Measurements from ENCODE around the gene CNIH3.

Gene CNIH3

DNA sequence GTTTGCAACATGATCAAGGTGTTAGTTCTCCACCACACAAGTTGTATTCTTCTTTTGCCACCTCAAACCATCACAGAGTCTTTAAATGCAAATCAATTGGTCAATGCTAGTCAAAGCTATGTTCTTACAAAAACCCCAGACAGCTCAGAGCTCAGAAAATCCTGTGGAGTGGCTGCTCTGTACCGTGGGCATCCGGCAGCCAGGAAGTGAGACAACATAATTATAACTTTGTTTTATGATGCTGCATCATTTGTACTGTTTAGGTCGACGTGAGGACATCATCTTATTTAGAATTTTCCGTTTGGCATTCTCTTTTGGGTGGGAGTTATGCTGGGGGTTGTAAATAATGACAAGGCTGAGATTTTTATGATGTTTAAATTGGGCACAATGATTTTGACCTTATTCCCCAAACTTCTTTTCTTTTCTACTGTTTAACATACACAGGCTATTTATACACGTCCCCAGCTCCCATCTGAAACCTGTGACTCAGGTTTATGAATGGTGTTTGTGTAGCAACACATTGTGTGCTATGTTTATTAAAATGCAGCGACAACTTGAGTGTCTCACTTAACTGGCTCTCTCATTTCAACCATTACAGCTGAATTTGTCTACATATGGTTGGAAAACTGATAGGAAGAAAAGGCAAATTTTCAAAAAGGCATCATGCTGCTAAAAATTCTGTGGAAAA lies 124.0 kb downstream of the CNIH3 start:
- no peaks in the 10 kb centered on the region for H3K36me3 ChIP-seq (ENCODE audit: control insufficient read depth, insufficient read depth, low read length)
- H3K9me3 ChIP-seq (ENCODE audit: control insufficient read depth, insufficient read depth, low read length), result no peaks in the 10 kb centered on the region
- H3K9ac ChIP-seq (ENCODE audit: low read depth, low read length), result no peak overlapping the region
- H3K4me1 ChIP-seq (ENCODE audit: control insufficient read depth, insufficient read depth, low read length), result peaks cover 18% of the 10 kb centered on the region
- no peaks in the 10 kb centered on the region for H3K27me3 ChIP-seq (ENCODE audit: control insufficient read depth, insufficient read depth, low read length)
- H3K4me3 ChIP-seq (ENCODE audit: low read depth, low read length), result no peak overlapping the region

DNA sequence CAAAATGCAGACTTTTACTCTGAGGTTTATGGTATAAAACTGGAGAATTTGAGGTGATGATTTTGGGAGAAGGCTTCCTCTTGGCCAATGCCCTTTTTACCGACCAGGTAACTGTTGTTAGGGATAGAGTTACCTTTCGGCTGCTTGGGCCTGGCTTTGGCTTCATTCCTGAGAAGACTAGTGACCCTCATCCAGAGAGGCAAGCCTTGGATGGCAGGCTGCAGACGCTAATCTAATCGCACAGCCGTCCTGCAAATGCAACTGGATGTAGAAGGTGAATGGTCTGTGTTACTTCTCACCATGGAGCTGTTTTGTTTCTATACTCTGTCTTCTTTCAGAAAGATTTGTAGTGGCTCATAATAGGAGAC lies 124.6 kb downstream of the CNIH3 start:
- no peaks in the 10 kb centered on the region for H3K36me3 ChIP-seq (ENCODE audit: control insufficient read depth, insufficient read depth, low read length)
- H3K9me3 ChIP-seq (ENCODE audit: control insufficient read depth, insufficient read depth, low read length), result no peaks in the 10 kb centered on the region
- H3K4me3 ChIP-seq (ENCODE audit: low read depth, low read length), result no peak overlapping the region
- no peak overlapping the region for H3K9ac ChIP-seq (ENCODE audit: low read depth, low read length)
- H3K4me1 ChIP-seq (ENCODE audit: control insufficient read depth, insufficient read depth, low read length), result peaks cover 18% of the 10 kb centered on the region
- H3K27me3 ChIP-seq (ENCODE audit: control insufficient read depth, insufficient read depth, low read length), result no peaks in the 10 kb centered on the region

DNA sequence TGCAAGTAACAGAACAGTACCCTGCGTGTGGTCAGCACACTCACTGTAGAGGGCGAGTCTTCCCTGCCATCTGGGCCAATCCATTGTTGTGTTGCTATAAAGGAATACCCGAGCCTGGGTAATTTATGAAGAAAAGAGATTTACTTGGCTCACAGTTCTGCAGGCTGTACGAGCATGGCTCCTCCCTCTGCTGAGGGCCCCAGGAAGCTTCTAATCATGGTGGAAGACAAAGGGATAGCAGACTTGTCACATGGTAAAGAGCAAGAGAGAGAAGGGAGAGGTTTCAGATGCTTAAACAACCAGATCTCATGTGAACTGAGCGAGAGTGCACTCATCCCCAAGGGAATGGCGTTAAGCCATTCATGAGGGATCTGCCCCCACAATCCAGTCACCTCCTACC lies 126.2 kb downstream of the CNIH3 start:
- H3K36me3 ChIP-seq (ENCODE audit: control insufficient read depth, insufficient read depth, low read length), result no peaks in the 10 kb centered on the region
- peaks cover 17% of the 10 kb centered on the region for H3K4me1 ChIP-seq (ENCODE audit: control insufficient read depth, insufficient read depth, low read length)
- H3K9ac ChIP-seq (ENCODE audit: low read depth, low read length), result no peak overlapping the region
- no peak overlapping the region for H3K4me3 ChIP-seq (ENCODE audit: low read depth, low read length)
- H3K9me3 ChIP-seq (ENCODE audit: control insufficient read depth, insufficient read depth, low read length), result no peaks in the 10 kb centered on the region
- no peaks in the 10 kb centered on the region for H3K27me3 ChIP-seq (ENCODE audit: control insufficient read depth, insufficient read depth, low read length)

DNA sequence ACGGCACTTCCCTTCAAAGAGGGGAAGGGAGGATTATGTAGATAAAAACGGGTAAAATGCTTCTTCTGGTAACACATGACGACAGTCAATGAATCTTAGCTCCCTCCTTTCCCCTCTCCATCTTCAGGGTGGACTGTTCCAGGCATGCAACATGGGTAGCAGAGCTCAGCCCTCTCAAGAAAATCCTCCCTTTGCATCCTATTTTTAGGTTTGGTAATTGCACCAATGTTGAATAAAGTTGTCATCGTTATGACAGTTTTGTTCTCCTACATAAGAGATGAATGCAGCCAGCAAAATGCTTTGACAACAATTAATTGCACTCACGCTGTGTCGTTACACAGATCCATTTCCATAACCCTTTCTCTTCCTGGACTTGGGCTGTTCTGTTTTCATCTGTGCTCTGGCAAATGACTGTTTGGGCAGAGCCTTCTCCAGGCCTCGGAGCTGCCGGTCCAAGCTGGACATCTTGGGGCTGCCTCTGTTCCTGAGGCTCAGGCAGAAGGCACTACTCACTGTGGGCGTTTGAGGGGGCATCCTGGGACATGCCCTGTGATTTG lies 127.6 kb downstream of the CNIH3 start:
- no peaks in the 10 kb centered on the region for H3K36me3 ChIP-seq (ENCODE audit: control insufficient read depth, insufficient read depth, low read length)
- no peak overlapping the region for H3K9ac ChIP-seq (ENCODE audit: low read depth, low read length)
- H3K4me1 ChIP-seq (ENCODE audit: control insufficient read depth, insufficient read depth, low read length), result peaks cover 7% of the 10 kb centered on the region
- no peak overlapping the region for H3K4me3 ChIP-seq (ENCODE audit: low read depth, low read length)
- no peaks in the 10 kb centered on the region for H3K27me3 ChIP-seq (ENCODE audit: control insufficient read depth, insufficient read depth, low read length)
- no peaks in the 10 kb centered on the region for H3K9me3 ChIP-seq (ENCODE audit: control insufficient read depth, insufficient read depth, low read length)

DNA sequence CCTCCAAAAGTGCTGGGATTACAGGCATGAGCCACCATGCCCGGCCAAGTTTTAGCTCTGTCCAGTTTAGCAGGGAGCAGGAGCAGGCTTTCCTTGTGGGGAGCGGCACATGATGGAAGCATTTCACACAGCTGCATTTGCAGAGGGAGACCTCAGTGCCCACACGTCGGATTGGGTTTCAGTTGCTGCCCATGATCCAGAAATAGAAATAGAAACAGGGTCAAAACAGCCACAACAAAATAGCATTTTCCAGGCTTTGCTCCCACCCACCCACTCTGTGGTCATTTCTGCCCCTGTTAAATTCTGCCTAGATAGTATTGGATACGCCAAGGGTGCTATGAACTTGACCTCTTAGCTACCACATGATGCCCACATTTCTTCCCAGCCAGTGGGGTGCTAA lies 128.4 kb downstream of the CNIH3 start:
- Histone ChIP-seq H3K4me1 (ENCODE audit: control insufficient read depth, insufficient read depth, low read length) (peaks cover 5% of the 10 kb centered on the region), H3K27me3 (ENCODE audit: control insufficient read depth, insufficient read depth, low read length) (no peaks in the 10 kb centered on the region), H3K36me3 (ENCODE audit: control insufficient read depth, insufficient read depth, low read length) (no peaks in the 10 kb centered on the region), H3K9me3 (ENCODE audit: control insufficient read depth, insufficient read depth, low read length) (no peaks in the 10 kb centered on the region), H3K4me3 (ENCODE audit: low read depth, low read length) (no peak overlapping the region), H3K9ac (ENCODE audit: low read depth, low read length) (no peak overlapping the region)

DNA sequence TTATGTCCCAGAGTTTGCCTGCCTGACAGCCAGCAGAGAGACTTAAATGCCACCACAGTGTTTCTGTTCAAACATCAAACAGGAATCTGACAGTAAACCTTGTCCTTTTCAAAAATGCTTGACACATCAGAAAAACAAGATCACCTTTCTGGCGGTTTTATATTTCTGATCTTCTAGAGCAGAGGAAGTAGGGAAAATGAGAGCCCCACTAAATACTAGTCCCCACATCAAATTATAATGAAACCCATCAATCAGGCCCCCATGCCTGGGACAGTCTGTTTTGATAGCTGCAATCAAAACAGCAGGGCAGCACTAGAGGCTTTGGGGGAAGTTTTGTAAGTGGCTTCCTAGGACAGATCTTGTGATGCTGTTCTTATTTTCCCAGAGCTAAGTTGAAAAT lies 129.3 kb downstream of the CNIH3 start:
- Histone ChIP-seq H3K9ac (ENCODE audit: low read depth, low read length) (no peak overlapping the region), H3K36me3 (ENCODE audit: control insufficient read depth, insufficient read depth, low read length) (no peaks in the 10 kb centered on the region), H3K4me1 (ENCODE audit: control insufficient read depth, insufficient read depth, low read length) (no peaks in the 10 kb centered on the region), H3K27me3 (ENCODE audit: control insufficient read depth, insufficient read depth, low read length) (no peaks in the 10 kb centered on the region), H3K4me3 (ENCODE audit: low read depth, low read length) (no peak overlapping the region), H3K9me3 (ENCODE audit: control insufficient read depth, insufficient read depth, low read length) (no peaks in the 10 kb centered on the region)

DNA sequence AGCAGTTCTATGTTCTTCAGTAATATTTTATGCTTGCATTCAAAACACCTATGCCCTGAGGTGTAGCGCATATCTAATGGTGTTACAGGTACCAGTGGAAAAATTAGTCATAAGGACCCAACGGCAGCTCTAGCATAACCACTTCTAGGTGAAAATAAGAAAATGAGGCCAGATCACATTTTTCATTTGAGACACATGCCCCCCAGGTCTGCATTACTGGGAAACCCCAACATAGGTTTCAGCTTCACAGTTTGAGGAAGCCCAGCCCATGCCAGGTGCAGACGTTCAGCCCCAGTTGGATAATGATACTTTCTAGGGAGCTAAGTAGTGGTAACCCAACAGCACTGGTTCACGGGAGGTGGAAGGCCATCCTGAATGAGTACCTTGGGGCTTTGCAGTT lies 129.8 kb downstream of the CNIH3 start:
- no peaks in the 10 kb centered on the region for H3K9me3 ChIP-seq (ENCODE audit: control insufficient read depth, insufficient read depth, low read length)
- H3K9ac ChIP-seq (ENCODE audit: low read depth, low read length), result no peak overlapping the region
- H3K4me3 ChIP-seq (ENCODE audit: low read depth, low read length), result no peak overlapping the region
- no peaks in the 10 kb centered on the region for H3K4me1 ChIP-seq (ENCODE audit: control insufficient read depth, insufficient read depth, low read length)
- H3K36me3 ChIP-seq (ENCODE audit: control insufficient read depth, insufficient read depth, low read length), result no peaks in the 10 kb centered on the region
- H3K27me3 ChIP-seq (ENCODE audit: control insufficient read depth, insufficient read depth, low read length), result no peaks in the 10 kb centered on the region

DNA sequence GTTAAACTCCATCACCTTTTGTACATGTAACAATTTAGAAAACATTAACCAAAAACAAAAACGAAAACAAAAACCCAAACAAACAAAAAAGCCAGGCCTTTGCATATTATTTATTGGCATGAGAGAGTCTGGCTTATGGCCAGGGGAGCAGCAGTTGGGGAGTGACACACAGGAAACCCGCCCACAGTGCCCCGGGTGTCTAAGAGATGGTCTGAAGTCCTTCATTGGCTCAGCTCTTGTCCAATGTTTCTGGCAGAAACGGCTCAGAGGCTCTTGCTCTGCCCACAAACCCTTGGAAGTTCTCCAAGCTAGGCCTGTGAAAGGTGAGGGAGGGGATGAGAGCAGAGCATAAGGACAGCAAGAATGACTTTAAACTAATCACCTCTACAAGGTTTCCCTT lies 131.5 kb downstream of the CNIH3 start:
- no peaks in the 10 kb centered on the region for H3K9me3 ChIP-seq (ENCODE audit: control insufficient read depth, insufficient read depth, low read length)
- H3K4me3 ChIP-seq (ENCODE audit: low read depth, low read length), result no peak overlapping the region
- H3K36me3 ChIP-seq (ENCODE audit: control insufficient read depth, insufficient read depth, low read length), result no peaks in the 10 kb centered on the region
- H3K4me1 ChIP-seq (ENCODE audit: control insufficient read depth, insufficient read depth, low read length), result no peaks in the 10 kb centered on the region
- no peaks in the 10 kb centered on the region for H3K27me3 ChIP-seq (ENCODE audit: control insufficient read depth, insufficient read depth, low read length)
- H3K9ac ChIP-seq (ENCODE audit: low read depth, low read length), result no peak overlapping the region

DNA sequence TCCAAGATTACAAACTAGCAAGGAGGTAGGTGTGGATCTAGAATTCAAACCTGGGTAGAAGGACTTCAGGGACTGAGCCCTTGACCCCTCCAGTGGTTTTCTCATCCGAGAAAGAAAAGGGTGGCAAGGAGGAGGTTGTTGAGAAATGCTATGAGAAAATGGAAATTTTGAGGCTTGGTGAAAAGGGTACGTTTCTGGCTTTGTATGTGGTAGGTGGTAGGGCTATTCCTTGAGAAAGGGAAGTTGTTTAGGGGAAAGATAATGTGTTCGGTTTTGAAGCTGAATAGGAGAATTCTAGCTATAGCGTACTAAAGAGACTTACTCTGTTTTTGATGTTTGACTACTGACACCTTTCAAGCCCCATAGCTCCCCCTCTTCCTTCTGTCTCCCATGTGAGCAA lies 133.8 kb downstream of the CNIH3 start:
- Histone ChIP-seq H3K9ac (ENCODE audit: low read depth, low read length) (no peak overlapping the region), H3K4me1 (ENCODE audit: control insufficient read depth, insufficient read depth, low read length) (peaks cover 5% of the 10 kb centered on the region), H3K4me3 (ENCODE audit: low read depth, low read length) (no peak overlapping the region), H3K9me3 (ENCODE audit: control insufficient read depth, insufficient read depth, low read length) (no peaks in the 10 kb centered on the region), H3K36me3 (ENCODE audit: control insufficient read depth, insufficient read depth, low read length) (no peaks in the 10 kb centered on the region), H3K27me3 (ENCODE audit: control insufficient read depth, insufficient read depth, low read length) (no peaks in the 10 kb centered on the region)

DNA sequence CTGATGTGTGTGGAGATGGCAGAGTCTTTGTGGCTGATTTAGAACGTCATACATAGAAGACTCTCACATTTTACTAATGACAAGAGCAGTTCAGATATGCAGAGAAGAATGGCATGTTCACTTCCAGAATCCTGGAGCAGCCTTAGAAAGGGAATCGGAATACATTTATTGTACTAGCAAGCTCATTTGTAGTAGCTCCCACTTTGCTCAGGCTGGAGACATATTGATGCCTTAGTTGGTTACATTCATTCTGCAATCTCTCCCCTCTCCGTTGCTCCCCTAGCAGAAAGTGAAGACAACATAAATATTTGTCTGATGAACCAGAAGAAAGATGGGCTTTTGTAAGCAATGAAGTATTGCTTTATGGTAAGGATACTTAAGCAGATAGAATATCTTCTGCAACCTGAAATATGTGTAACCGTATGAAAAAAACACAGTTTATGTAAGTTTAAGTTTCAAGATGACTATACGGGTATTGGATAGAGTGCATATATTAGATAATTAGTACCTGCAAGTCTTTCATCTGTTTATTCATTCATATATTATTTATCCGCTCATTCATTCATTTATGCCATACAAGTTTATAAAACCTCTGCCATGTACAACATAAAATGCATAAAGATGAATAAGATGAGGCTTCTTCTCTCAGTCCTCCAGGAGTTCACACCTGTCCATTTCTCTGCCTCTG lies 135.7 kb downstream of the CNIH3 start:
- H3K27me3 ChIP-seq (ENCODE audit: control insufficient read depth, insufficient read depth, low read length), result no peaks in the 10 kb centered on the region
- H3K36me3 ChIP-seq (ENCODE audit: control insufficient read depth, insufficient read depth, low read length), result no peaks in the 10 kb centered on the region
- no peak overlapping the region for H3K4me3 ChIP-seq (ENCODE audit: low read depth, low read length)
- no peaks in the 10 kb centered on the region for H3K9me3 ChIP-seq (ENCODE audit: control insufficient read depth, insufficient read depth, low read length)
- H3K9ac ChIP-seq (ENCODE audit: low read depth, low read length), result no peak overlapping the region
- peaks cover 5% of the 10 kb centered on the region for H3K4me1 ChIP-seq (ENCODE audit: control insufficient read depth, insufficient read depth, low read length)

DNA sequence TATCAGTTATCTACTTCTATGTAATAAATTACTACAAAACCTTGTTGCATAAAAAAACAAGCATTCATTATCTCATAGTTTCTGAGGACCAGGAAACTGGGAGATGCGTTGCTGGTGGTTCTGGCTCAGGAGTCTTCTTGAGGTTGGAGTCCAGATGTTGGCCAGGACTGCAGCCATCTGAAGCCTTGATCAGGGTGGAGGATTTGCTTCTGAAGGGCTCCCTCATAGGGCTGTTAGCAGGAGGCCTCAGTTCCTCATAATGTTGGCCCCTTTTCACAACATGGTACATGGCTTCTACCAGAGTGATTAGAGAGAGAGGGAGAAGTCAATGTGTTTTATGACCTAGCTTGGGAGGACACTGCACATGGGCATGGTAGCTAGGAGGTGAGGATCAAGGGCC lies 137.4 kb downstream of the CNIH3 start:
- Histone ChIP-seq H3K9ac (ENCODE audit: low read depth, low read length) (no peak overlapping the region), H3K36me3 (ENCODE audit: control insufficient read depth, insufficient read depth, low read length) (no peaks in the 10 kb centered on the region), H3K9me3 (ENCODE audit: control insufficient read depth, insufficient read depth, low read length) (no peaks in the 10 kb centered on the region), H3K4me3 (ENCODE audit: low read depth, low read length) (no peak overlapping the region), H3K4me1 (ENCODE audit: control insufficient read depth, insufficient read depth, low read length) (peaks cover 5% of the 10 kb centered on the region), H3K27me3 (ENCODE audit: control insufficient read depth, insufficient read depth, low read length) (no peaks in the 10 kb centered on the region)

DNA sequence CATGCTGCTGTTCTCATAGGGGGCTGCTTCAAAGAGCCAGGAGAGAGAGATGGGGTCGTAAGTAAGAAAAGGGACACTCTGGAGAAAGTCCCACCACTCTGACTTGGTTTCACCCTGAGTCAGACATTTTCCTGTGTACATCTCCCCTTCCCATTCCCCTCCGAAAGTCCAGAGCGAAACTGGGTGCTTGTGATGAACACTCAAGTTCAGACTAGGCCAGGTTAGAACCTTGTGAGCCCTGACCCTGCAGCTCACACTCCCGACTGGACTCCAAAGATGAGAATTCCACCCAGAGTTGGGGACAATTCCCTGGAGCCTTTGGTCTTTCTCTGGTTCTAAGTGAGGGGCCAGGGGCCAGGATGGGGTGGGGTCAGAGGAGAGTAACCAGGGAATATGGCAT lies 139.5 kb downstream of the CNIH3 start:
- Histone ChIP-seq H3K9ac (ENCODE audit: low read depth, low read length) (no peak overlapping the region), H3K4me1 (ENCODE audit: control insufficient read depth, insufficient read depth, low read length) (peaks cover 5% of the 10 kb centered on the region), H3K9me3 (ENCODE audit: control insufficient read depth, insufficient read depth, low read length) (no peaks in the 10 kb centered on the region), H3K4me3 (ENCODE audit: low read depth, low read length) (no peak overlapping the region), H3K27me3 (ENCODE audit: control insufficient read depth, insufficient read depth, low read length) (no peaks in the 10 kb centered on the region), H3K36me3 (ENCODE audit: control insufficient read depth, insufficient read depth, low read length) (no peaks in the 10 kb centered on the region)

All from iPS-15b (cell line).